KOPT-K1 (cell line): ENCODE data around the gene VIL1.

Experiments used
- H3K27ac ChIP-seq: fragments of 200-600 bp; sonication (generic); 2 replicates; pipeline ENCODE4 v1.5.1; 2016; ENCODE audit warnings: antibody characterized with exemption, mild to moderate bottlenecking, low read depth, low read length; ENCODE audit not compliant: poor library complexity, severe bottlenecking
- H3K36me3 ChIP-seq: fragments of 200-600 bp; sonication (generic); 2 replicates; pipeline ENCODE4 v1.5.1; 2017; ENCODE audit warnings: antibody characterized with exemption, mild to moderate bottlenecking, low read length, moderate library complexity; ENCODE audit not compliant: insufficient read depth
- H3K9me3 ChIP-seq: fragments of 200-600 bp; sonication (generic); 2 replicates; pipeline ENCODE4 v1.5.1; 2017; ENCODE audit warnings: antibody characterized with exemption, low read length, mild to moderate bottlenecking; ENCODE audit not compliant: insufficient read depth, poor library complexity, severe bottlenecking

Gene VIL1

DNA sequence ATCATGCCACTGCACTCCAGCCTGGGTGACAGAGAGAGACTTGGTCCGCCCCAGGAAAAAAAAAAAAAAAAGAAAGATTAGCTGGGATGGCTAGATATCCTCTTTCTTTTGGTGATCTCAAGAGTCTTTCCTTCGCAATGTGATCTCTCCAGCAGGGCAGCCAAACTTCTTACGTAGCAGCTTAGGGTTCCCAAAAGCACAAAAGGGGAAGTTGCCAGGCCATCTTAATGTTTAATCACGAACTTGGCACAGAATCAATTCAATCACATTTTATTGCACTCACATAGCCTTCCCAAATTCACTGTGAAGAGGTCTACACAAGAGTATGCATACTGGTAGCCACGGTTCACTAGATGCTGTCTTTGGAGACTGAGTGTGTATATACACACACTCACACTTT lies 53.1 kb downstream of the VIL1 start:
- Histone ChIP-seq H3K36me3 (peaks cover 85% of the 10 kb centered on the region), H3K27ac (no peak overlapping the region)

DNA sequence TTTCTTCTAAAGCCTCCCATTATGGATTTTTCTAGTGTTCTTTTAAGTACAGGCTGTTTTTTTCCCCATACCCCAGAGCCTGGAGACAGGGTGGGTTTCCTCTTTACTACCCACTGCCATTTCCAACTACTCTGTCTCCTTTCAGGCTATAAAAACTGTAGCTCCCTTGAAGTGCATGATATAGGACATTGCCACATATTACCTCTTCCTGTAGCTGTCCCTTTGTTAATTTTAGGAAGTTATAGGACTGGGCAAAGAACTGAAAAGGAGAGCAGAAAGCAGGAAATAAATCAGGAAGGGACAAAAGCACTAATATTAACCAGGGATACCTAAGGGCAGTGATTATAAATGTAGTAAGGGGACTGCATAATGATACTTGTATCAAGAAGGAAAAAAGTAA lies 54.1 kb downstream of the VIL1 start:
- Histone ChIP-seq H3K27ac (no peak overlapping the region), H3K9me3 (no peaks in the 10 kb centered on the region), H3K36me3 (peaks cover 95% of the 10 kb centered on the region)

More for the DNA sequence above, 53.1 kb downstream of the VIL1 start:
- H3K9me3 ChIP-seq: no peaks in the 10 kb centered on the region

DNA sequence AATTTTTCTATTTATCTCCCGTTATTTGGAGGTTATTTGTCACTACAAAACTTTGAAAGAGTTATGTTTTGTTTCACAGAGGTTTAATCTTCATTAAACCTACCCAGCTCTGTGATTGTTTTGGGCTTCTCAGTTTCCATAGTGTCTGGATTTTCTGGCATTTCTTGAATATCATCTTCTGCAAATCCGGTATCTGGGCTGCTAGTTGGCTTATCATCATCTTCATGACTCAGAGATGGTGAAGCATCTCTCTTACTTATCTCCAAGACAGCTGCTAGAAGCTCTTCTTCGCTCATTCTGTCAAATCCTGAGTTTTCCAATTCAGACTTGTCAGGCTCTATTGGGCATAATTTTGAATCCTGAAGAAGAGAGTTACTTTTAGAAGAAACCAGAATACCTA lies 55.6 kb downstream of the VIL1 start:
- H3K9me3 ChIP-seq: no peaks in the 10 kb centered on the region
- no peak overlapping the region for H3K27ac ChIP-seq
- peaks cover 96% of the 10 kb centered on the region for H3K36me3 ChIP-seq

DNA sequence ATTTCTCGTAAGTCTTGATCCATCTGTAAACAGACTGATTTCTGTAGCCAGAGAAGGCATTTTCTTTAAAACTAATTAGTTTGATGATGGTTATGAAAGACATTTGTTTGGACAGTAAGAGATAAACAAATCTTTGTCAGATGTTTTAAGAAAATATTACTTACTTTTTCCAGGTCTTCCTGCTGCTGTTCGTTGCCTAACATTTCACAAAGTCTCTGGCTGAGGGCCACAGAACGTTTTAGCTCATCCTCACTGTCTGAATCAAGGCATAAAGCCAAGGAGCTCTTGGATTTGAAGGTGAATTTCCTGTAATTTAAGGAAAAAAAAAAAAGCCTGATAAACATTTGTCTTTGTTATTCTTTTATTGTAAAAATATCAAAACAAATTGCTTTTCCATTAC lies 57.8 kb downstream of the VIL1 start:
- no peaks in the 10 kb centered on the region for H3K9me3 ChIP-seq
- no peak overlapping the region for H3K27ac ChIP-seq
- H3K36me3 ChIP-seq: peaks cover 97% of the 10 kb centered on the region

DNA sequence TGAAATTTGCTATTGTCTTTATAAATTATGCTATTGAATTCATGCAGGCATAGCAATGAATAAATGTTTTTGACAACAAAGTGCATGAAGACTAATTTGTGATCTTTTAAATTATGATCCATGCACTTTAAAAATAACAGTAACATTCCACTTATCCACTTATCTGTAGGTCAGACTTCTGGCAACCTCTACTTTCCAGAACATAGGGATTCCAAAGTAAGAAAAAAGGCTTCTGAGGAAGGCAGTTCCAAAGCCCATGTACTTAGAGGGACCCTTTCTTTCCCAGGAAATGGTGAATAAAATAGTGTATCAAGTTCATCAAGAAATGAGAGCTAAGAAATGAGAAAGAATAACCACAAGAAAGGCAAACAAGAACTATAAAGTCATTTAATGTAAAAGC lies 58.3 kb downstream of the VIL1 start:
- Histone ChIP-seq H3K27ac (no peak overlapping the region), H3K9me3 (no peaks in the 10 kb centered on the region), H3K36me3 (peaks cover 97% of the 10 kb centered on the region)

DNA sequence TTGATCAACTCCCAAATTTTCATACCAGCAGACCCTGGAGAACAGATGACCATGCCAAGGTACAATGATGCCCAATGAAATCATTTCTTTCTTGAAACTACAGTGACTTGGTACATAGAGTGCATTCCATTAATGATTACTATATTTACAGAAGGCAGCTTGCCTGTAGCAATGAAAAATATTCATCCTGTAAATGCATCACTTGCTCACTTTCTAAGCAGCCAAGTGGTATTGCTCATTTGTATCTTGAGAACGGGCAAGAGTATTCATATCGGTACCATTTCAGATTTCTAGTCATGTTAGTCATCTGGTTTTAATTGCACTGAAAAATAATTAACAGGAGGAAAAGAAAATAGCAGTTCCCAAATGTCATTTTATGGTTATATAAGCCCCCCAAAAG lies 59.6 kb downstream of the VIL1 start:
- H3K27ac ChIP-seq: no peak overlapping the region
- peaks cover 97% of the 10 kb centered on the region for H3K36me3 ChIP-seq
- H3K9me3 ChIP-seq: no peaks in the 10 kb centered on the region

DNA sequence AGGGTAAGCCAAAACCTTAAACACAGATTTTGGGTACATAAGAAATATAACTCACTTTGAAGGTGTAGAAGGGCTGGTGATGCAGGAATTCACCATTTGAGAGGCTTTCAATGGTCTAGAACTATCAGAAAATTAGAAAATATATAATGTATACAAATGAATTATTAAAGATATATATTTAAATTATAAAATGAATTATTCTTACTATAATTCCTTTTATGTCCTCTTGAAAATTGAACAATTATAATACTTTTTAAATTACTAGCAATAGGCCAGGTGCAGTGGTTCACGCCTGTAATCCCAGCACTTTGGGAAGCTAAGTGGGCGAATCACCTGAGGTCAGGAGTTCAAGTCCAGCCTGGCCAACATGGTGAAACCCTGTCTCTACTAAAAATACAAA lies 60.7 kb downstream of the VIL1 start:
- Histone ChIP-seq H3K9me3 (no peaks in the 10 kb centered on the region), H3K27ac (no peak overlapping the region), H3K36me3 (peaks cover 97% of the 10 kb centered on the region)

DNA sequence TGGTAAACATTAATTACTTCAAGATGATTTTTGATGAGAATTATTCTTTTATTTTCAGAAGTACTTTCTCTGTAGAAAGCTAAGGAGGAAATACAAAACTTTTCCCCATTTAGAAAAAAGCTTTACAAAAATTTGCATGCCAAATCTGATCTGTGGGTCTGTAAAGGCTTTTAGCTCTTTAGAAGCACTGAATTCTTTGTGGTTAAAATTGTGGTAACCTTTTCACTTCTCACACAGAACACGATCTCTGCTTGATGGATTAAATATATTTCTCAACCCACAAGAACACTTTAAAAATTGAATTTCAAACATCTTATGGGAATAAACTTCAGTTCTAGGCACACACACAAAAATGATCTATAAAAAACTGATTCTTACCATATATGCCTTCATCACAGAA lies 63.7 kb downstream of the VIL1 start:
- Histone ChIP-seq H3K36me3 (peaks cover 97% of the 10 kb centered on the region), H3K9me3 (no peaks in the 10 kb centered on the region), H3K27ac (no peak overlapping the region)

DNA sequence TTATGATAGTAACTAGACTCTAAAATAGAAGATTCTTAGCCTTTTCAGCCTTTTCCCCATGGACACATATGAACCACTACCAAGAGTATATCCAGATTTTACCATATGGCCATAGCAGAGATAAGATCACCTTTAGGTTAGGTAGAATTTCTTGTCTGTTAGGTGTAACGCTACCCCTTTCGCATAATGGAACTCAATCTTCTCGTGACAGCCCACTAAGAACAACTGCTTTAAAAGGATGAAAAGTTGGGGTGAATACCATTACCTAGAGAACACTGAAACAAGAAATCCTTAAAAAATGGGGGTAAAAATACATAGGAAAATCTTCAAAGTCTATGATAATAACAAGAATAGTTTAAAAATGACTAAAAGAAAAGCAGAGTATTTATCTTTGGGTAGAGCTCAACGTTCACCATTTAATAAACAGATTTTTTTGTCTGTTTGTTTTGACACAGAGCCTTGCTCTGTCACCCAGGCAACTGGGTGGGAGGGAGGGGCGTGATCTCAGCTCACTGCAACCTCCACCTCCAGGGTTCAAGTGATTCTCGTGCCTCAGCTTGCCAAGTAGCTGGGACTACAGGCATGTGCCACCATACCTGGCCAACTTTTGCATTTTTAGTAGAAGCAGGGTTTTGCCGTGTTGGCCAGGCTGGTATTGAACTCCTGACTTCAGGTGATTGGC lies 67.2 kb downstream of the VIL1 start:
- peaks cover 96% of the 10 kb centered on the region for H3K36me3 ChIP-seq
- no peak overlapping the region for H3K27ac ChIP-seq
- no peaks in the 10 kb centered on the region for H3K9me3 ChIP-seq

DNA sequence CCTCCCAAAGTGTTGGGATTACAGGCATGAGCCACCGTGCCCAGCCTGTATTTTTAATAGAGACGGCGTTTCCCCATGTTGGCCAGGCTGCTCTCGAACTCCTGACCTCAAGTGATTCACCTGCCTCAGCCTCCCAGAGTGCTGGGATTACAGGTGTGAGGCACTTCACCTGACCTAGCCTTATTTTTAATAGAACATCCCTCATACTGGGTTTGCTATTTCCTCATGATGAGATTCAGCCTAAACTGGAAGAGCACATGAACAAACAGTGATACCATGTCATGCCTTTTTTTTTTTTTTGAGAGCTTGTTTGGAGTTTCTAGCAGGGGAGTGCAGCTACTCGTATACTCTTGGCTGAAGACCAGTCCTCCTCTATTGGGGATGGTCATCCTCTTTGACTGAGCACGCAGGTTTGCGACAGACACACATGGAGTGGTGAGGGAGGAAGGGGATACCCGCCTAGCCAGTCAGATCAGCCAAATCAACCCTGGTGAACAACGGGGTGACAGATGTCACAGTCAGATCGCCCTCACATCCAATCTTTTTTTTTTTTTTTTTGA lies 81.7 kb downstream of the VIL1 start:
- Histone ChIP-seq H3K27ac (no peak overlapping the region), H3K36me3 (peaks cover 89% of the 10 kb centered on the region), H3K9me3 (no peaks in the 10 kb centered on the region)

DNA sequence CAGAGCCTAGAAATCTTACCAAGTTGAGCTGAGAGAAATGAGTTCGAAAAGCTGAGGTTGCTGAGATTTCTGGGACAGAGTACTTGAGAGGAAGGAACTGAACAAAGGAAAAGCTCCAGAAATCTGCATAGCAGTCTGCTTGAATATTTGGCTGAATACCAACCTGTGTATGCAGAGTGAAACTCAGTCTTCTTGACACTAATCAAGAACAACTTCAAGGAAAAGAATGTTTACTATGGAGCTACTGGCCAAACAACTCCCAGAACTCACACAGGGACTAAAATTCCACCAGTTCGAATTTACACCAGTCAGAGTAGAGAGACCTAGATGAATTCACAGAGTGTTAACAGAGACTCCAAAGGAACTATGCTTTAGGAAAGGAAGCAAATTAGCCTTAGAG lies 82.7 kb downstream of the VIL1 start:
- H3K27ac ChIP-seq: no peak overlapping the region
- peaks cover 90% of the 10 kb centered on the region for H3K36me3 ChIP-seq
- H3K9me3 ChIP-seq: no peaks in the 10 kb centered on the region
